Muscle of leg (tissue), 11 donors: ENCODE data around the gene DBP. TPM values are rescaled to one million over a fixed set of nuclear protein-coding genes. Genes with fewer than 3 reads are reported as not detected.

Source experiments
- DNase-seq: peaks from one replicate; pipeline ENCODE4 v3.0.0; 2013
- H3K27ac ChIP-seq: one replicate; pipeline ENCODE4 v1.5.1; 2013; ENCODE audit warnings: mild to moderate bottlenecking, low read length, control low read depth
- H3K27me3 ChIP-seq: one replicate; pipeline ENCODE4 v1.6.1; 2013; ENCODE audit warnings: low read length; ENCODE audit not compliant: control insufficient read depth, insufficient read depth
- H3K36me3 ChIP-seq: one replicate; pipeline ENCODE4 v1.6.1; 2013; ENCODE audit warnings: low read length; ENCODE audit not compliant: control insufficient read depth, insufficient read depth
- H3K4me1 ChIP-seq: one replicate; pipeline ENCODE4 v1.6.1; 2013; ENCODE audit warnings: low read length; ENCODE audit not compliant: control insufficient read depth, insufficient read depth
- H3K4me3 ChIP-seq: one replicate; pipeline ENCODE4 v1.5.1; 2013; ENCODE audit warnings: low read length, control low read depth
- H3K9me3 ChIP-seq: replicated peaks from 2 replicates; pipeline ENCODE4 v1.6.1; 2013; ENCODE audit warnings: low read depth, low read length; ENCODE audit not compliant: control insufficient read depth
- WGBS: methylation state at CpG from one replicate; pipeline ENCODE4 v1.1.5; 2013; ENCODE audit warnings: missing lambda C conversion rate; ENCODE audit not compliant: insufficient coverage; 5-methylcytosine and 5-hydroxymethylcytosine counted together
- polyA plus RNA-seq, 8 donors: library from polyadenylated mRNA; unstranded; fragments of 120-200 nt; gene quantifications; one replicate each; pipeline versions ENCODE4 v1.2.1 to v1.2.3, GENCODE V29; 2013; ENCODE audit warnings: inconsistent platforms in 1 of 8, low replicate concordance in 1 of 8; ENCODE audit not compliant: insufficient read length in 8 of 8, insufficient read depth in 1 of 8
- total RNA-seq: library from RNA; stranded (reverse); fragments of 120-200 nt; gene quantifications from one replicate; pipeline ENCODE4 v1.2.4, GENCODE V29; 2013

DBP gene
- total and polyA plus RNA-seq, 9 donors, result 3.0 to 10.8 (median 6.6) TPM

DNA sequence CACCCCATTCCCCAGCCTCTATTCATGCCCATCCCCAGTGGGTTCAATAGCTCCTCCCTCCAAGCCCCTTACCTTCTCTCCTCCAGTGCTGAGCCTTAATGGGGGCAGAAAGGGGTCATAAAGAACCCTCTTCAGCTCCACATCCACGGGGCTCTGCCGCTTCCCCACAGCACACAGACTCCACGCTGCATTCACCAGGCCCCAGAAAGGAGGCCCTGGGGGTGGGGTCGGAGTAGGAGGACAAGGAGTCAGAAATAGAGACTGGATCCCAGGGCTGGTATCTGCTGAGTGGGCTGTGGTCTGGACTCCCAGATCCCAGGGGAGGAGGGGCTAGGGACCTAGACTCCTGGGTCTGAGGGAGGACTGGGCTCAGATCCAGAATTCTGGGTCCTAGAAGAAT lies 7.2 kb upstream of the DBP start:
- peaks cover 4% of the 10 kb centered on the region for H3K27me3 ChIP-seq
- peaks cover 40% of the 10 kb centered on the region for H3K4me1 ChIP-seq
- H3K27ac ChIP-seq, result no peak overlapping the region
- H3K4me3 ChIP-seq, result no peak overlapping the region
- 100% methylated on average over 1 of the region's 4 CpGs for WGBS
- no peaks in the 10 kb centered on the region for H3K9me3 ChIP-seq
- no peaks in the 10 kb centered on the region for H3K36me3 ChIP-seq
- DNase-seq, result no peak

DNA sequence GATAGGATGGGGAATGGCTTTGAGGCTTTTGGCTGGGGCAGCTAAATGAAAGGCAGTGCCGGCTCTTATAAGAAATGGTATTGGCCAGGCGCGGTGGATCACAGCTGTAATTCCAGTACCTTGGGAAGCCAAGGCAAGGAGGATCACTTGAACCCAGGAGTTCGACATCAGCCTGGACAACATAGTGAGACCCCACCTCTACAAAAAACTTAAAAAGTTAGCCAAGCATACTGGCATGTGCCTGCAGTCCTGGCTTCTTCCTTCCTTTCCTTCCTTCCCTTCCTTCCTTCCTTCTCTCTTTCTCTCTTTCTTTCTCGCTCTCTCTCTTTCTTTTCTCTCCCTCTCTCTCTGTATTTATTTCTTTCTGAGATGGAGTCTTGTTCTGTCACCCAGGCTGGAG lies 5.7 kb upstream of the DBP start:
- Histone ChIP-seq H3K4me1 (peaks cover 43% of the 10 kb centered on the region), H3K27ac (no peak overlapping the region), H3K4me3 (no peak overlapping the region), H3K27me3 (peaks cover 4% of the 10 kb centered on the region), H3K36me3 (no peaks in the 10 kb centered on the region), H3K9me3 (no peaks in the 10 kb centered on the region)
- DNase-seq, result no peak
- 86% methylated on average over 2 of the region's 5 CpGs for WGBS

- no peak for DNase-seq
- peaks cover 4% of the 10 kb centered on the region for H3K27me3 ChIP-seq
- H3K36me3 ChIP-seq, result no peaks in the 10 kb centered on the region
- H3K9me3 ChIP-seq, result no peaks in the 10 kb centered on the region
- H3K27ac ChIP-seq, result no peak overlapping the region
- H3K4me3 ChIP-seq, result no peak overlapping the region
- peaks cover 42% of the 10 kb centered on the region for H3K4me1 ChIP-seq
- 100% methylated on average over 1 of the region's 2 CpGs for WGBS
Measured at GRCh38 chr19:48641850-48642249, 4.7 kb upstream of the DBP start.

- Histone ChIP-seq H3K27ac (no peak overlapping the region), H3K4me1 (peaks cover 41% of the 10 kb centered on the region), H3K9me3 (no peaks in the 10 kb centered on the region), H3K27me3 (peaks cover 4% of the 10 kb centered on the region), H3K4me3 (no peak overlapping the region), H3K36me3 (no peaks in the 10 kb centered on the region)
- DNase-seq, result peak; percentile 29
- WGBS, result 77% methylated on average over 21 of the region's 33 CpGs
Measured at GRCh38 chr19:48639483-48640375, 2.5 kb upstream of the DBP start.

DNA sequence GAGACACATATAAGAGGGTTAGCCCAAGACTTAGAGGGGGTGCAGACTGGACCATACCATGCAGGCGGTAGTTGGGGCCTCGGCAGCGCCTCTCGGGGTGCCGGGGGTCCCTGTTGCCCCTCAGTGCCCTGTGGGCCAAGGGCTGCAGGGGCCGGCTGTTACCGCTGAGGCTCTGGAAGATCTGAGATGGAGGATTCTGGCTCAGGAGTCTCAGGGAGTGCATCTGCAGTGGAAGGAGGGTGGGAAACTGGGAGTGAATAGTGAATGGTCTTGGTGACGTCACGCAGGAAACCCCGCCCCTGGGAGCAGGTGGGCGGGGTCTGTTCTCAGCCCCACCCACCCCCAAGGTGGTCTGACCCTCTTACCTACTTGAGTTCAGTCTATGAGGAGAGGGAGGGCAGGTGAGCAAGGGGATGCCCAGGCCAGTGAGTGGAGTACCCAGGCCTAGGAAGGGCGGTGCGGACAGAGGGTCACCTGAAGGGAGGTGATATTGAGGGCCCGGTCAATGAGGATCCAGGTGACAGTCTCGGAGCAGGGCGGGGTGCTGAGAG lies 1.7 kb upstream of the DBP start:
- Histone ChIP-seq H3K4me3 (no peak overlapping the region), H3K4me1 (peaks cover 42% of the 10 kb centered on the region), H3K36me3 (no peaks in the 10 kb centered on the region), H3K27me3 (peaks cover 4% of the 10 kb centered on the region), H3K9me3 (no peaks in the 10 kb centered on the region), H3K27ac (peak overlapping the region; percentile 98)
- 88% methylated on average over 12 of the region's 16 CpGs for WGBS
- DNase-seq, result peak; percentile 49

DNA sequence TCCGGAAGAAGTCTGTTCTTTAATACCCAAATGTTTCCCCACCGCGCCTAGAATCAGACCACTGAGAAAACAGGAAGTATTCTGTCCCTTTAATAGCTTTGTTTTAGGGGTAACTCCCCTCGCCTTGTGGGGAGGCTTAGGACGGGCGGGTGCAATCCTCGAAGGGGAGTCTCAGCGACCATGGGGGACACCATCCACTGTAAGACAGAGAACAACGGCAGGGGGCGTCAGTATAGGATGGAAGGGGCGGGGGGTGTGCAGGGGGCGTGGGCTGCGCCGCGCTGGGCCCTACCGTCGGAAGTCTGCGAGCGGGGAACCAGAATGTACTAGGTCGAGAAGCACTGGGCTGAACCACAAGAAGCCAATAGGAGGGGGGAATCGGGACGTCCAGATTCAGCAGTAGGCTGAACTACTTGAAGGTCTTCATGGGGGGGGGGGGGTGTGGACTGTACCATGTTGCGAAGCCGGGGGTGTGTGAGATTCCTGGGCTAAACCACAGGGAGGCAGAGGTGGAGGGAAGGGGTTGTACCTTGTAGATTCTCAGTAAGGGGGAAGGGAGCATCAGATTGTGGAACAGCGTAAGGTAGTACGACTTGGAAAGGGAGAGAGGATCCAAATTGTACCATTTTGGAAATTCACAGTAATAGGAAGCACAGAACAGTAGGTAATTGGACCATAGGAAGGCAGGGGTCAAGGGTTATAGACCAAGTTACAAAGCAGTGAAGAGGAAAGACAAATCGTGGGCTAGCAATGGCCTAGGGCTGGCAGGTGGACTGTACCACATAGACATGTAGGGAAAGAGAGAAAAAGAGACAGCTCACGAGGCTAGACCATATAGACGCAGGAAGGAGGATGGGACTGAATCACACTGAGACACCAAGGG lies 1.0 kb upstream of the DBP start:
- H3K4me1 ChIP-seq, result peaks cover 49% of the 10 kb centered on the region
- H3K27me3 ChIP-seq, result peaks cover 4% of the 10 kb centered on the region
- peak overlapping the region; percentile 70 for H3K4me3 ChIP-seq
- WGBS, result 8% methylated on average over 25 of the region's 29 CpGs
- H3K36me3 ChIP-seq, result peaks cover 3% of the 10 kb centered on the region
- peak overlapping the region; percentile 98 for H3K27ac ChIP-seq
- H3K9me3 ChIP-seq, result no peaks in the 10 kb centered on the region
- DNase-seq, result peak; percentile 98

GRCh38 chr19:48637449-48637947 lies 319 bp upstream of the DBP start:
- DNase-seq, result peak; percentile 99
- Histone ChIP-seq H3K9me3 (no peaks in the 10 kb centered on the region), H3K27ac (peak overlapping the region; percentile 98), H3K27me3 (peaks cover 4% of the 10 kb centered on the region), H3K36me3 (peaks cover 9% of the 10 kb centered on the region), H3K4me1 (peaks cover 55% of the 10 kb centered on the region), H3K4me3 (peak overlapping the region; percentile 70)
- WGBS, result 0% methylated on average over 36 of the region's 38 CpGs

GRCh38 chr19:48635966-48636858 lies 967 bp downstream of the DBP start:
- H3K27ac ChIP-seq, result peak overlapping the region; percentile 98
- WGBS, result 6% methylated on average over 22 of the region's 35 CpGs
- peaks cover 15% of the 10 kb centered on the region for H3K36me3 ChIP-seq
- H3K9me3 ChIP-seq, result no peaks in the 10 kb centered on the region
- peaks cover 56% of the 10 kb centered on the region for H3K4me1 ChIP-seq
- H3K4me3 ChIP-seq, result peak overlapping the region; percentile 70
- H3K27me3 ChIP-seq, result peaks cover 4% of the 10 kb centered on the region
- DNase-seq, result peak; percentile 62

GRCh38 chr19:48635263-48635965 lies 1.8 kb downstream of the DBP start:
- DNase-seq, result peak; percentile 68
- H3K4me1 ChIP-seq, result peaks cover 64% of the 10 kb centered on the region
- peaks cover 15% of the 10 kb centered on the region for H3K36me3 ChIP-seq
- peaks cover 4% of the 10 kb centered on the region for H3K27me3 ChIP-seq
- peak overlapping the region; percentile 89 for H3K27ac ChIP-seq
- 1% methylated on average over 58 of the region's 67 CpGs for WGBS
- H3K4me3 ChIP-seq, result peak overlapping the region; percentile 70
- H3K9me3 ChIP-seq, result no peaks in the 10 kb centered on the region
